Hair follicle dermal papilla cell (primary cell): ENCODE results near the gene RBMY1F. TPM values are rescaled to one million over a fixed set of nuclear protein-coding genes. Genes with fewer than 3 reads are reported as not detected.

Experiments
- total RNA-seq: library from RNA; depleted of rRNA; stranded (reverse); fragments of >200 nt; gene quantifications from 2 replicates; pipeline ENCODE4 v1.2.3, GENCODE V29; 2012

The RBMY1F gene
- not detected in 2 replicates for total RNA-seq

GRCh38 chrY:22182823-22183222 lies at the start of gene RBMY1F:
Gene RBMY1F (minus strand): TSS chrY:22182923. CDS start chrY:22180969, 1,954 bp downstream.

Other genes starting within 250 kb of the RBMY1F start
- not detected in 2 replicates for gene RBMY1J, start 220.5 kb upstream of the RBMY1F start, total RNA-seq